Forelimb muscle (tissue), 1 donor: ENCODE results near the gene HIRA. TPM values are rescaled to one million over a fixed set of nuclear protein-coding genes. Genes with fewer than 3 reads are reported as not detected.

Experiments used
- DNase-seq: peaks from one replicate; pipeline ENCODE4 v3.0.0-alpha.2; 2013; ENCODE audit warnings: low read depth
- polyA plus RNA-seq: library from polyadenylated mRNA; unstranded; fragments of 120-200 nt; gene quantifications from one replicate; pipeline ENCODE4 v1.2.1, GENCODE V29; 2013; ENCODE audit not compliant: insufficient read length

HIRA gene
- polyA plus RNA-seq, 1 donor: 17.4 TPM

- no peak for DNase-seq
Observed at GRCh38 chr22:19285831-19286230, 145.7 kb downstream of the HIRA start.

Other genes starting within 250 kb of the HIRA start
- gene CLTCL1, start 140.0 kb downstream of the HIRA start, polyA plus RNA-seq: 29.9 TPM
- gene MRPL40, start 812 bp upstream of the HIRA start, polyA plus RNA-seq: 29.0 TPM
- gene C22orf39, start 16.0 kb upstream of the HIRA start, polyA plus RNA-seq: 31.4 TPM
- gene UFD1, start 47.5 kb upstream of the HIRA start, polyA plus RNA-seq: 40.7 TPM
- 4.9 TPM for gene CDC45, start 48.2 kb upstream of the HIRA start, polyA plus RNA-seq
- gene CLDN5, start 92.7 kb upstream of the HIRA start, polyA plus RNA-seq: 51.5 TPM